Ovary (tissue), 3 donors: Measurements from ENCODE around the gene PDHA1.

Experiments
- CTCF ChIP-seq, 3 donors: fragments of 450-650 bp in 2 of 3; fragments of 200-600 bp in 1 of 3; IDR thresholded peaks; one replicate each; pipeline versions ENCODE4 v1.5.1 to v1.8.0; 2016 to 2022; ENCODE audit warnings: antibody characterized with exemption in 3 of 3, mild to moderate bottlenecking in 1 of 3
- POLR2A ChIP-seq: fragments of 450-650 bp; IDR thresholded peaks from one replicate; pipeline ENCODE4 v1.6.1; 2017; ENCODE audit warnings: antibody characterized with exemption, mild to moderate bottlenecking, moderate library complexity
- donor health status: DM: no; HTN: no; CAD: no.

- TF ChIP-seq CTCF (IDR thresholded peaks at IDR 0.05), result no peak
- TF ChIP-seq POLR2A, result no peak
These were observed 45.6 kb downstream of the PDHA1 start for GRCh38 chrX:19389227-19389845.
